IMR-90 (cell line): ENCODE data around the gene MEIS3.

Experiments used
- BHLHE40 ChIP-seq: fragments of 150-350 bp; IDR thresholded peaks from 2 replicates; pipeline ENCODE4 v1.6.1; 2016; ENCODE audit warnings: mild to moderate bottlenecking, low read depth, low read length
- CEBPB ChIP-seq: IDR thresholded peaks from 2 replicates; pipeline ENCODE4 v1.6.1; 2012; ENCODE audit warnings: low read depth, low read length, improper control_type of control experiment
- CTCF ChIP-seq: conservative IDR thresholded peaks from 2 replicates; pipeline ENCODE4 v1.5.1; 2012; ENCODE audit warnings: mild to moderate bottlenecking, low read depth, low read length, improper control_type of control experiment
- ELK1 ChIP-seq: fragments of 150-350 bp; IDR thresholded peaks from 2 replicates; pipeline ENCODE4 v1.6.1; 2016; ENCODE audit warnings: low read depth, mild to moderate bottlenecking, low read length, moderate library complexity, borderline replicate concordance
- MXI1 ChIP-seq: IDR thresholded peaks from 2 replicates; pipeline ENCODE4 v1.6.1; 2012; ENCODE audit warnings: low read depth, mild to moderate bottlenecking, low read length, moderate library complexity, borderline replicate concordance
- POLR2A ChIP-seq: IDR thresholded peaks from 2 replicates; pipeline ENCODE4 v1.6.1; 2012; ENCODE audit warnings: mild to moderate bottlenecking, low read depth, low read length
- RAD21 ChIP-seq: IDR thresholded peaks from 2 replicates; pipeline ENCODE4 v1.6.1; 2012; ENCODE audit warnings: low read length, improper control_type of control experiment
- RFX5 ChIP-seq: IDR thresholded peaks from 2 replicates; pipeline ENCODE4 v1.8.0; 2012; ENCODE audit warnings: low read depth, mild to moderate bottlenecking, low read length, moderate library complexity
- SMC3 ChIP-seq: fragments of 150-350 bp; IDR thresholded peaks from 2 replicates; pipeline ENCODE4 v1.6.1; 2016; ENCODE audit warnings: low read depth, mild to moderate bottlenecking, antibody characterized with exemption, low read length, moderate library complexity

GRCh38 chr19:47356900-47357299 lies 62.4 kb downstream of the MEIS3 start:
- TF ChIP-seq CTCF (no peak), BHLHE40 (no peak), CEBPB (no peak), POLR2A (no peak), SMC3 (no peak), ELK1 (no peak), RAD21 (no peak), MXI1 (no peak), RFX5 (no peak)
